Putamen (tissue), 1 donor: Measurements from ENCODE around the gene NFIA.

Experiments
- DNase-seq: peaks from one replicate; pipeline ENCODE4 v3.0.0-alpha.2; 2016; ENCODE audit warnings: low spot score

The NFIA gene

DNA sequence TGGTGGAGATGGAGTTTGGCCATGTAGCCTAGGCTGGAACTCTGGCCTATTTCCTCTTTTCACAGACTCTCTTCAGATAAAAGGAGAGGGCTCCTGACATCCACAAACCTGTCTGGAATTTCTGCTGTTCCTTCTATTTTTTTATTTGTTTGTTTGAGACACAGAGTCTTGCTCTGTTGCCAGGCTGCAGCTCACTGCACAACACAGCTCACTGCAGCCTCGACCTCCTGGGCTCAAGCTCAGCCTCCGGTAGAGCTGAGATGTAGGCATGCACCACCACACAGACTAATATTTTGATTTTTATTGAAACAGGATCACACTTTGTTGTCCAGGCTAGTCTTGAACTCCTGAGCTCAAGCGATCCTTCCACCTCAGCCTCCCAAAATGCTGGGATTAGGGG, 411.6 kb downstream of the NFIA start:
- no peak for DNase-seq

DNA sequence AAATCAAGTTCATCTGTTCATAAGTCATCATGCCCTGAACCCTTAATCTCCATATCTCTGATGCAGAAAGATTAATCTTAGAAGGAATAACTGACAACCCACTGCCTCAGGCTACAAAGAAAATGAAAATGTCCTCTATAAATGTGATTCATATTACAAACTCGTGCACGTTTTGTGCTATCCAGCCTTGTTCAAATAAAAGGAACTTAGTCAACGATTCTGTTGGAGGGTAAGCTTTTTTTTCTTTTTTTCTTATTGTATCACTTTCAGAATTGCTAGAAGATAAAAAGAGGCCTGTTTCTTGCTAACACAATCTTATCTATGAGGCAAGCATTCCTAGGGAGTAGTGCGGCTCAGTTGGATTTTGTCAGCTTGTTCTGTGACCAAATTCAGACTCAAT, 414.1 kb downstream of the NFIA start:
- DNase-seq: no peak

DNA sequence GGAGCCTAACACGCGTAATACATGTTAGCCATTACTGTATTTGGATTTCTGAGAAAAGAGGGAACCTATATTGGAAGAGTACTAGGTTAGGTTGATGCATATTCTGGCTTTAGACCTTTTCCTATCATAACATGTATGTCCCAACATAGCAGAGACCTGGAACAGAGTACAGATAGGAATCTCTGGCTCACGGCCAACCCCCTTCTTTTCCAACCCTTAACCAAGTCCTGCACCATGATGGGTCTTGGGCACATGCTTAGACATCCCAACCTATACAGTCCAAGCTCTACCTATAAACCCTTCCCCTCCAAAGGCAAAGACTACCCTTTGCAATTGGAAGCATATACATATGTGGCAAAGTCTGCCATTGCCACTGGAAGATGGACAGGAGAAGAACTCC, 414.7 kb downstream of the NFIA start:
- DNase-seq: no peak

DNA sequence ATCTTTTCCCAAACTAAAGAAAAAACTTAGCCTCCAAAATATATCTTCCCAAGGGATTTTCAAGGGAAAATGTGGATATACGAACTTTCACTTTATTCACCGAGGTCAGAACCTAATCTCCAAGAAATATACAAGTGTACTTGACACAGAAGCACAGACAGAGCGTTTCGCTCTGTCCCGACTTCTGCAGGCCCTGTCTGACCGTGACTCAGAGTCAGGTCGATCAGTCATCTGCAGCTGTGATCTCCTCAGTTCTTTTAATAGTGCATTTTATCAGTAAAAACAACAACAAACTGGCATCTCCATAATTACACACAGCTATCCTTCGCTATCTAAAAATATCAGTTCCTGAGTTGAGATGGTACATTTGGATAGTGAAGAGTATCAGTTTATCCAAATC, 416.0 kb downstream of the NFIA start:
- no peak for DNase-seq

DNA sequence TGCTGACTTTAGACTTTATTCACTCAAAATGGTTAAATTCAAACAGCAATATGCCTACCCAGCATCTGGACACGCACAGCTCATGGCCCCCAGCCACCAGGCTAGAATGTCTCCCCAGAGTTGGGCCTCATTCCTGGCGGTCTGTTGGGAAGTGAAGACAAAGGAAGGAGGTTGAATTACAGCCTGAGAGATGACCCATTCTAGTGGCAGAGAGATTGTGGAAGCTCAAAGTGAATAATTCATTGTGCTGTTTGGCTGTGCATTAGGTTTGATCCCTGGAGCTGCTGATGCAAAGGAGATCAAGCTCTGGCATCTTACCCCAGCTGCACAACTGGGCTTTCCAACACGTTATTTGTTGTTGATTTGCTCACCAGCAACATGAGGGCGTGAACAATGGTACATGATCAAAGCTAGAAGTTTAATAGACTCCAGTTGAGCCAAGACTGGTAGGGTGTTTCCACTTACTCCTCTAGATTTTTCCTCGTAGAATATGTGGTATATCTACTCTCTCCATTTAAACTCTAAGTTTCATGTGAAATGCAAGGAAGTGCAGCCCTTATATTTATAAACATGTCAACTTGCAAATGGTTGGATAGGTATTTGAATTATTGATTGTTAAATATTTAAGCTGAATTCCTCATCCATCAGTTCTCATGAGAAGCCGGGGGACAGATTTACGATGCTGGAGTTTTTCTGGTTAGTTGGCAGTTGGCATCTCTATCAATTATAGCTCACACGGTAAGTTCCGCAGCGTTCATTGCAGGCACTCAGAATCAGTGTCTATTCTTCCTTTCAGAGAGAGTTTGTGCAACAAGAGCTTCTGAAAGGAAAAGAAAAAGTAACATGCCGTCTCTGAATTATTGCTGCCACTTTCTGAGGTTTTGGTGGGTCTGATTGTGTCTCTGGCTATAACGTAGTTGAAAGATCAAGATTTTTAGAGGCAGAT, 419.9 kb downstream of the NFIA start:
- no peak for DNase-seq

DNA sequence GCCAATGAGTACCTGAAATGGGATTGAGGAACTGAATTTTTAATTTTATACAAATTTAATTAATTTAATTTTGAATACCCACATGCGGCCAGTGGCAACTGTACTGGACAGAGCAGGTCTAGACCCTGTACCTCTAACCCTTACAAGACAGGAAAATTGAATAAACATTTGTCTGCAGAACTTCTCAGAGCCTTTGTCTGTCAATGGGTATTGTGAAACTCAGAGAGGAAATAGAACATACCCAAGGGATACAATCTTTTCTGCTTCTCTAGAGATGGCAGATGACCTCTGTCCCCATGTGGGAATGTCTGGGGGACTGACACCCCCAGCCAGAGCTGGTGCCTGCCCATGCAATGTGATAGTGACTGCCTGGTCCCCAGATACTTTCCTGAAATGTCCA, 421.9 kb downstream of the NFIA start:
- DNase-seq: no peak

DNA sequence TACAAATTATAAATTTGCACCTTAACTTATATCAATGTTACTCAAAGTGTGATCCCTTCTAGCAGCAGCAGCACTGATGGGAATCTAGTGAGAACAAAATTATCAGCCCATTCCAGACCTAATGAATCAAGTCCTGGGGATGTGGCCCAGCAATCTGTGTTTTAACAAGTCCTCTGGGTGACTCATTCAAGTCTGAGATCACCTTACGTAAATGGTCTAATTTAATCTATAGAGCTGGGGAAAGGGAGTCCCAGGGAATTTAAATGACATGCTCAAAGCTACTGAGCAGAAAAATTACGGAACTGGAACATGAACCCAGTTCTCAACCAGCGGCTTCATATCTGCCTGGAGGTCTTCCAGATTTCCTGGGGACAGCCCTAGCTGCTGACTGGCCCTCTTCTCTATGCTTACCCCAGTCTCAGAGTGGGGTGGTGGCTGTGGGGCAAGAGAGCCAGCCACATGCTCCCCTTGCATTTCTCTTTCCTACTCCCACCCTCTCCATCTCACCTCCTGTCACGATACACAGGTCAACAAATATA, 422.6 kb downstream of the NFIA start:
- DNase-seq: no peak

DNA sequence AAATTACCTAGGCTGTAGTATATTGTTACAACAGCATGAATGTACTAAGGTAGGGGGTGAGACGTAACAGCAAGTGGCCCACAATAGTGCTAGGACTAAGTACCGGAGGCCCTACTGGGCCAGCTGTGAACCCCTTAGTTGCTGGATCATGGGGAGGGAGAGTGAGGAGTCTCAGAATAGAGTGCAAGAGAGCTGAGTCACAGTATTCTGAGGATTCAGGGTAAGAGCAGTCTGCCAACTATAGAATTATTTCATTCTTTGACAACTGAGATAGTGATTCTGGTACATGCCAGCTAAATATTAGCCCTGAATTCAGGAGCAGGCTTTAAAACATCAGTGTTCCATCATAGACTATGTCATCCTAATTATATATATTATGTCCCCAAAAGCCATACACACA, 423.9 kb downstream of the NFIA start:
- no peak for DNase-seq

DNA sequence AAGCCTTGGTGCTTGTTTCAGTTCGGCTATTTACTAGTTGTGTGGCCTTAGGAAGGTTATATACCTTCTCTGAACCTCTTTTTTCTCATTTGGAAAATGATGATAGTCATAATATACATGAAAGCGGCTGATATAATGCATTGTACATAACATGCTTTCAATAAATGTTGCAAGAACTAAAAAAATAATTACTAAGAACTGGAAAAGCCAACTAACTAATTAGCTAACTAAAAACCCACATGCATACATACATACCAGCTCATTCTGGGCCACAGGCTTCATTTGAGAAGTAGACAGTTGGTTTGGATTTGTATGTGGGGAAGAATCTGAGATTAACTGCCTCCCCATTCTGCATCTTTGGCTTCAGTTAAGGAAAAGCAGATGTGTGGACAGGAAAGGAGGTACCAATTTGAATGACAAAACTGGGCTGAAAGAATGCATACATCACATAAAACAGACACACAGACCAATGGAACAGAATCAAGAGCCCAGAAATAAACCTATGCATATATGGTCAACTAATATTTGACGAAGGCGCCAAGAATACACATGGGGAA, 424.7 kb downstream of the NFIA start:
- DNase-seq: no peak
